HEK293T (cell line): ENCODE results near the gene SH2B2.

ENCODE experiments used
- BHLHE40 ChIP-seq: fragments of 450-650 bp; IDR thresholded peaks from 2 replicates; pipeline ENCODE4 v1.6.1; 2016; ENCODE audit warnings: mild to moderate bottlenecking, moderate library complexity, borderline replicate concordance
- FOXM1 ChIP-seq: fragments of 450-650 bp; IDR thresholded peaks from 2 replicates; pipeline ENCODE4 v1.6.1; 2017; ENCODE audit warnings: mild to moderate bottlenecking, borderline replicate concordance
- HDGF ChIP-seq: fragments of 450-650 bp; IDR thresholded peaks from 2 replicates; pipeline ENCODE4 v1.6.1; 2017; ENCODE audit warnings: antibody characterized with exemption, borderline replicate concordance
- NFRKB ChIP-seq: fragments of 450-650 bp; IDR thresholded peaks from 2 replicates; pipeline ENCODE4 v1.6.1; 2016; ENCODE audit warnings: mild to moderate bottlenecking, moderate library complexity
- PKNOX1 ChIP-seq: fragments of 450-650 bp; IDR thresholded peaks from 2 replicates; pipeline ENCODE4 v1.6.1; 2016
- SP1 ChIP-seq: fragments of 450-650 bp; IDR thresholded peaks from 2 replicates; pipeline ENCODE4 v1.6.1; 2017
- TARDBP ChIP-seq: fragments of 450-650 bp; IDR thresholded peaks from 2 replicates; pipeline ENCODE4 v1.6.1; 2016
- ZNF384 ChIP-seq: fragments of 450-650 bp; IDR thresholded peaks from 2 replicates; pipeline ENCODE4 v1.6.1; 2016

DNA sequence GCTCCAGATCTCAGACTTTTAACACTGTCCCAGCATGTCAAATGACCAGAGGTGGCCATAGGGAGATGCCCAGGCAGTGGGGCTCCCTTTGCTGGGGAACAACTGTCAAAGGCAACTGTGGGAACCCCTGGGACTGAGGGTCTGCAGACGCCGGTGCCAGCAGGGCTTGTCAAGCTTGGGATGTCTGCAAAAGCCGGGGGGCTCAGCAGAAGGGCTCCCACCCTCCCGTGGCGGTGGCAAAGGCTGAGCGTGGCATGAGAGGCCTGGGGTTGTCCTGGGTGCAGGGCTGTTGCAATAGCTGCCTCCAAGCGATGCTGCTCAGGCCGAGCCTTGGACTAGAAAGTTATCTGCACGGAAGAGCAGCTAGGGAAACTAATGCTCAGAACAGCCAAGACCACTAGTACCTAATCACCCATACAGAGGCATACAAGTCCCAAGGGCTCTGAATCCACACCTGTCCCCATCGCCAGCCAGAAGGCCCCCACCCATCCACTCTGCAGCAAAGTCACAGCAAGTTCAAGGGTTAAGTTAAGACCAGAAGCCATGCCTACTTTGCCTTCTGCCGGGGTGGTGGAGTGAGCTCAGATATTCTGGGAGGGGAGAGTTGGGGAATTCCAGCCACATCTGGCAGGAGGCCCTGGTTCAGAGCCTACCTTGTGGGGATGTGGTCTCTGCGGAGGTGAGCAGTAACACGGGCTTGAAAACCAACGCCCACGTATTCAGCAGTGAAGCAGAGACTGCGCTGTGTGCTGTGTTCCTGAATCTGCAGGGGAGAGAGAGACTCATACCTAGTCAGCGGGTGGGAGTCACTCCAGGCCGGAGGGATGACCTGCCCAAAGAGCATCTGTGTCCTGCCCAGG lies 4.6 kb downstream of the SH2B2 start:
- no peak for TF ChIP-seq HDGF
- no peak for TF ChIP-seq FOXM1
- TF ChIP-seq NFRKB, result no peak
- TF ChIP-seq BHLHE40, result no peak
- TF ChIP-seq TARDBP, result no peak
- TF ChIP-seq PKNOX1, result no peak
- no peak for TF ChIP-seq SP1
- no peak for TF ChIP-seq ZNF384
